Activated gamma-delta T cell (primary cell): ENCODE measurements around the gene APBA1.

Experiments used
- DNase-seq: peaks from one replicate; lab custom pipeline; 2025; lab: John Stamatoyannopoulos, UW
- total RNA-seq, 2 donors: gene quantifications; one replicate each; lab custom pipeline; 2026; lab: John Stamatoyannopoulos, UW

Gene APBA1
- 0.57 to 0.67 reads per million in 2 donors for total RNA-seq

- DNase-seq, result peak; percentile 18
Observed at GRCh38 chr9:69671879-69672595, at the start of gene APBA1. Gene APBA1, minus strand, starts transcription at chr9:69672371.

GRCh38 chr9:69719983-69720382 is 47.8 kb upstream of the APBA1 start:
- no peak for DNase-seq

GRCh38 chr9:69719367-69719766 is 47.2 kb upstream of the APBA1 start:
- no peak for DNase-seq

- DNase-seq, result no peak
Observed at GRCh38 chr9:69718218-69718617, 46.0 kb upstream of the APBA1 start.

GRCh38 chr9:69715825-69716224 is 43.7 kb upstream of the APBA1 start:
- DNase-seq, result no peak

GRCh38 chr9:69715096-69715495 is 42.9 kb upstream of the APBA1 start:
- DNase-seq, result no peak

GRCh38 chr9:69697475-69697874 is 25.3 kb upstream of the APBA1 start:
- DNase-seq, result no peak

GRCh38 chr9:69696802-69697201 is 24.6 kb upstream of the APBA1 start:
- no peak for DNase-seq

GRCh38 chr9:69689991-69690538 is 17.9 kb upstream of the APBA1 start:
- DNase-seq, result no peak

GRCh38 chr9:69683927-69684326 is 11.8 kb upstream of the APBA1 start:
- no peak for DNase-seq

- DNase-seq, result no peak
Observed at GRCh38 chr9:69678843-69679538, 6.8 kb upstream of the APBA1 start.

GRCh38 chr9:69677931-69678330 is 5.8 kb upstream of the APBA1 start:
- no peak for DNase-seq

GRCh38 chr9:69675563-69675962 is 3.4 kb upstream of the APBA1 start:
- no peak for DNase-seq

- no peak for DNase-seq
Observed at GRCh38 chr9:69674716-69675438, 2.7 kb upstream of the APBA1 start.

GRCh38 chr9:69674112-69674685 is 2.0 kb upstream of the APBA1 start:
- no peak for DNase-seq

GRCh38 chr9:69673311-69673640 is 1.1 kb upstream of the APBA1 start:
- no peak for DNase-seq

- DNase-seq, result peak; percentile 29
Observed at GRCh38 chr9:69672596-69673310, 582 bp upstream of the APBA1 start.

GRCh38 chr9:69671311-69671878 is 776 bp downstream of the APBA1 start:
- no peak for DNase-seq

- DNase-seq, result no peak
Observed at GRCh38 chr9:69667306-69667705, 4.9 kb downstream of the APBA1 start.

- no peak for DNase-seq
Observed at GRCh38 chr9:69660304-69660703, 11.9 kb downstream of the APBA1 start.

- DNase-seq, result no peak
Observed at GRCh38 chr9:69658987-69659675, 13.0 kb downstream of the APBA1 start.
